IMR-90 (cell line): Measurements from ENCODE around the gene BMP10. TPM values are rescaled to one million over a fixed set of nuclear protein-coding genes. Genes with fewer than 3 reads are reported as not detected.

Experiments
- ATAC-seq: fragments of 200-7000 bp; cut with Tn5 transposase; 2 replicates; pipeline ENCODE4 v1.9.1; 2020; ENCODE audit warnings: low read depth, mild to moderate bottlenecking, moderate library complexity
- BruUV-seq: library from RNA; stranded (reverse); fragments of 400-500 nt; replicated peaks from 2 replicates; lab custom pipeline; 2021; lab: Mats Ljungman, UMichigan
- CTCF ChIA-PET: fragments of 300-600 bp; formaldehyde crosslinking; extraction: SDS; loops from one replicate; lab custom pipeline; 2021; ENCODE audit warnings: antibody characterized with exemption; lab: Yijun Ruan, JAX
- POLR2A ChIA-PET: fragments of 300-600 bp; sonication (Branson Sonifier 250); formaldehyde crosslinking; loops from one replicate; lab custom pipeline; 2022; ENCODE audit warnings: antibody characterized with exemption; ENCODE audit not compliant: unreplicated experiment; lab: Charles Lee
- DNase-seq: peaks from one replicate; pipeline ENCODE4 v3.0.0; 2013
- H2AFZ ChIP-seq: replicated peaks from 2 replicates; pipeline ENCODE3; 2013; ENCODE audit warnings: low read length, mild to moderate bottlenecking; ENCODE audit not compliant: poor library complexity
- H2AK5ac ChIP-seq: 2 replicates; pipeline ENCODE4 v1.6.1; 2013; ENCODE audit warnings: low read depth, low read length, inconsistent platforms
- H2AK9ac ChIP-seq: replicated peaks from 2 replicates; pipeline ENCODE3; 2013; ENCODE audit warnings: mild to moderate bottlenecking, low read depth, low read length, moderate library complexity; ENCODE audit not compliant: poor library complexity
- H2BK120ac ChIP-seq: 2 replicates; pipeline ENCODE4 v1.6.1; 2013; ENCODE audit warnings: low read depth, low read length, inconsistent platforms
- H2BK15ac ChIP-seq: 3 replicates; pipeline ENCODE4 v1.6.1; 2013; ENCODE audit warnings: low read depth, low read length, inconsistent platforms
- H2BK20ac ChIP-seq: 2 replicates; pipeline ENCODE4 v1.6.1; 2013; ENCODE audit warnings: low read depth, mild to moderate bottlenecking, inconsistent platforms, low read length, moderate library complexity
- H2BK5ac ChIP-seq: 2 replicates; pipeline ENCODE4 v1.6.1; 2013; ENCODE audit warnings: mild to moderate bottlenecking, low read depth, low read length, inconsistent platforms; ENCODE audit not compliant: poor library complexity, severe bottlenecking
- H3K14ac ChIP-seq: replicated peaks from 2 replicates; pipeline ENCODE4 v1.6.1; 2013; ENCODE audit warnings: low read depth, low read length, inconsistent platforms
- H3K18ac ChIP-seq: 2 replicates; pipeline ENCODE4 v1.6.1; 2013; ENCODE audit warnings: low read depth, low read length, control low read depth
- H3K23ac ChIP-seq: 2 replicates; pipeline ENCODE4 v1.6.1; 2013; ENCODE audit warnings: low read depth, low read length, inconsistent platforms
- H3K27ac ChIP-seq: 2 replicates; pipeline ENCODE4 v1.5.1; 2013; ENCODE audit warnings: mild to moderate bottlenecking, control low read depth, low read length; ENCODE audit not compliant: insufficient read depth
- H3K27me3 ChIP-seq: 2 replicates; pipeline ENCODE4 v1.6.1; 2013; ENCODE audit warnings: low read length; ENCODE audit not compliant: control insufficient read depth, insufficient read depth
- H3K36me3 ChIP-seq: 2 replicates; pipeline ENCODE4 v1.6.1; 2013; ENCODE audit warnings: low read length, mixed read lengths; ENCODE audit not compliant: control insufficient read depth, insufficient read depth
- H3K4ac ChIP-seq: 2 replicates; pipeline ENCODE4 v1.6.1; 2013; ENCODE audit warnings: low read depth, low read length, inconsistent platforms
- H3K4me1 ChIP-seq: 2 replicates; pipeline ENCODE4 v1.6.1; 2013; ENCODE audit warnings: low read length, mixed read lengths; ENCODE audit not compliant: control insufficient read depth, insufficient read depth
- H3K4me2 ChIP-seq: 2 replicates; pipeline ENCODE4 v1.6.1; 2013; ENCODE audit warnings: low read depth, mild to moderate bottlenecking, control low read depth, low read length, moderate library complexity
- H3K4me3 ChIP-seq: 2 replicates; pipeline ENCODE4 v1.5.1; 2013; ENCODE audit warnings: low read depth, mild to moderate bottlenecking, control low read depth, low read length, moderate library complexity; ENCODE audit not compliant: insufficient read depth
- H3K56ac ChIP-seq: 2 replicates; pipeline ENCODE4 v1.6.1; 2013; ENCODE audit warnings: low read length, inconsistent platforms; ENCODE audit not compliant: insufficient read depth; ENCODE audit errors: extremely low read depth
- H3K79me1 ChIP-seq, 2 experiments: 2 replicates each; pipeline ENCODE4 v1.6.1; 2013; ENCODE audit warnings: low read length in 2 of 2, inconsistent platforms in 1 of 2, low read depth in 1 of 2
- H3K9ac ChIP-seq: 2 replicates; pipeline ENCODE4 v1.6.1; 2013; ENCODE audit warnings: low read depth, low read length, control low read depth
- H3K9me1 ChIP-seq: 2 replicates; pipeline ENCODE4 v1.6.1; 2013; ENCODE audit warnings: low read length, inconsistent platforms; ENCODE audit not compliant: insufficient read depth
- H3K9me3 ChIP-seq: 2 replicates; pipeline ENCODE4 v1.6.1; 2013; ENCODE audit warnings: low read length; ENCODE audit not compliant: control insufficient read depth, insufficient read depth
- H4K20me1 ChIP-seq: 2 replicates; pipeline ENCODE4 v1.6.1; 2013; ENCODE audit warnings: low read length, inconsistent platforms; ENCODE audit not compliant: insufficient read depth
- H4K5ac ChIP-seq: 2 replicates; pipeline ENCODE4 v1.6.1; 2013; ENCODE audit warnings: mild to moderate bottlenecking, low read depth, low read length, control low read depth
- H4K8ac ChIP-seq, 2 experiments: 2 replicates each; pipeline ENCODE4 v1.6.1; 2013; ENCODE audit warnings: low read depth in 2 of 2, low read length in 2 of 2, control low read depth in 1 of 2, inconsistent platforms in 1 of 2
- H4K91ac ChIP-seq: 2 replicates; pipeline ENCODE4 v1.6.1; 2013; ENCODE audit warnings: low read depth, low read length, inconsistent platforms; ENCODE audit not compliant: insufficient read depth
- CEBPB ChIP-seq: IDR thresholded peaks from 2 replicates; pipeline ENCODE4 v1.6.1; 2012; ENCODE audit warnings: low read depth, low read length, improper control_type of control experiment
- SMC3 ChIP-seq: fragments of 150-350 bp; IDR thresholded peaks from 2 replicates; pipeline ENCODE4 v1.6.1; 2016; ENCODE audit warnings: low read depth, mild to moderate bottlenecking, antibody characterized with exemption, low read length, moderate library complexity
- WGBS, 2 experiments: methylation state at CpG; one replicate each; pipeline versions ENCODE4 v1.1.5 to v1.1.7; 2013; ENCODE audit warnings: missing lambda C conversion rate in 2 of 2; ENCODE audit not compliant: insufficient read length in 1 of 2; ENCODE audit errors: extremely low coverage in 2 of 2; 5-methylcytosine and 5-hydroxymethylcytosine counted together
- dilution Hi-C: fragments of 300-500 bp; cut with HindIII; formaldehyde crosslinking; loops from one replicate; pipeline ENCODE4 v1.14.3; 2018; ENCODE audit warnings: low sequenced_read_pairs; ENCODE audit not compliant: unreplicated experiment
- in situ Hi-C: fragments of 300-500 bp; cut with MboI; formaldehyde crosslinking; loops from 3 replicates; pipeline ENCODE4 v1.14.3; 2019; ENCODE audit warnings: low sequenced_read_pairs, inconsistent platforms, mixed read lengths
- intact Hi-C: fragments of 100-400 bp; cut with micrococcal nuclease; formaldehyde crosslinking; loops from 2 replicates; pipeline ENCODE4 v1.10.0; 2022
- polyA plus RNA-seq, 3 experiments: library from polyadenylated mRNA; depleted of rRNA; stranded (reverse); fragments of >200 nt; gene quantifications; 2 replicates each; pipeline ENCODE4 v1.2.3, GENCODE V29; 2012; ENCODE audit warnings: low replicate concordance in 1 of 3
- total RNA-seq: library from RNA; depleted of rRNA; stranded (reverse); fragments of >200 nt; gene quantifications from 2 replicates; pipeline ENCODE4 v1.2.3, GENCODE V29; 2012

Gene BMP10
- total and polyA plus RNA-seq, 2 of the 4 experiments (the other 2 are of a cell fraction), result not detected

DNA sequence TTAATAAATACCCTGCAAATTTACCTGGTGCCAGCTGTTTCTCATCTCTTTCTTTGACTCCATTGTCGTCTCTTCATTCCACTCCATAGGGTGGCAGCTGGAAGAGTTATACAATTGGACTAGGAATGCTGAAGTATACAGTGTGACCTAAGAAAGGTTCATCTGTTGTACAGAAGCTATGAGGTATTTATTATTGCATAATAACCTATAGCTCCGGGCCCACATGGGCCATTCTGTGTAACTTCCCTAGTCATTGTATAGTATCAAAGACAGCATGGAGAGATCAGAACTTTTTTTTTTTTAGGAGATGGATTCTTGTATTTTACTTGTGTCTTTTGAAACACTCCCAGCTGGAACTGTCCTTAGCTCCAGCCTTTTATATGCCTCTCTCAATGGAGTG, 26.2 kb downstream of the BMP10 start:
- CTCF ChIA-PET, result no interaction called here
- no peaks in the 10 kb centered on the region for H3K9me1 ChIP-seq
- peaks cover 3% of the 10 kb centered on the region; the same call in 1 of the 2 replicates for H3K27me3 ChIP-seq
- H4K91ac ChIP-seq, result no peak overlapping the region
- no peak overlapping the region for H2BK20ac ChIP-seq
- H3K56ac ChIP-seq, result no peak overlapping the region
- intact Hi-C loops (loop anchor here (5.0 kb wide), 1 partner anchor 42 kb away; no protein-coding TSS in a partner anchor), in situ Hi-C loops (no loop called here), dilution Hi-C loops (no loop called here)
- no peak overlapping the region for H3K27ac ChIP-seq
- no peak overlapping the region for H4K5ac ChIP-seq
- no peak overlapping the region for H3K14ac ChIP-seq
- H3K23ac ChIP-seq, result no peak overlapping the region
- H3K4ac ChIP-seq, result no peak overlapping the region
- POLR2A ChIA-PET, result no interaction called here
- no peak overlapping the region for H2AK5ac ChIP-seq
- no peaks in the 10 kb centered on the region for H3K9me3 ChIP-seq
- H2BK15ac ChIP-seq, result 0 out of 3 replicates have a peak overlapping the region, but pooled peaks have one; percentile 42
- no peak overlapping the region for H2BK120ac ChIP-seq
- no peak overlapping the region for H3K9ac ChIP-seq
- no peaks in the 10 kb centered on the region for H3K79me1 ChIP-seq
- no peak overlapping the region for H3K4me2 ChIP-seq
- ATAC-seq (no peak), DNase-seq (no peak)
- H3K36me3 ChIP-seq, result no peaks in the 10 kb centered on the region
- H2AK9ac ChIP-seq, result no peak overlapping the region
- H4K8ac ChIP-seq, result no peak overlapping the region
- BruUV-seq, result no TSS peak
- WGBS, 2 experiments, result no CpG with 5 or more reads among the region's 2 CpGs
- no peaks in the 10 kb centered on the region for H4K20me1 ChIP-seq
- H3K18ac ChIP-seq, result no peak overlapping the region
- H3K4me1 ChIP-seq, result no peaks in the 10 kb centered on the region
- no peak overlapping the region for H2BK5ac ChIP-seq
- H3K4me3 ChIP-seq, result no peak overlapping the region
- no peak overlapping the region for H2AFZ ChIP-seq
- TF ChIP-seq CEBPB, result peak; percentile 40; the same call in 1 of the 2 replicates
- no peak for TF ChIP-seq SMC3
